ENCODE results near the gene HECTD3. TPM values are rescaled to one million over a fixed set of nuclear protein-coding genes. Genes with fewer than 3 reads are reported as not detected.

Gene HECTD3
- total and polyA plus RNA-seq, 2 donors (not counting 1 experiment from before 2014, with no cell fraction given): 20.3 to 33.7 TPM

Other genes starting within 250 kb of the HECTD3 start
- 1,373 and 1,913 TPM in 2 replicates for gene RPS8, start 235.8 kb downstream of the HECTD3 start, total RNA-seq
- gene RPS8, start 235.8 kb downstream of the HECTD3 start, polyA plus RNA-seq: 1,895 and 2,098 TPM in 2 replicates
- gene BEST4, start 223.2 kb downstream of the HECTD3 start, total RNA-seq: under 0.01 and 0.17 TPM in 2 replicates
- gene BEST4, start 223.2 kb downstream of the HECTD3 start, polyA plus RNA-seq: 0.10 and 0.11 TPM in 2 replicates
- 20.8 and 30.6 TPM in 2 replicates for gene PLK3, start 210.9 kb downstream of the HECTD3 start, total RNA-seq
- 12.2 and 22.6 TPM in 2 replicates for gene PLK3, start 210.9 kb downstream of the HECTD3 start, polyA plus RNA-seq
- gene DYNLT4, start 204.0 kb downstream of the HECTD3 start, total RNA-seq: 0.51 and 0.66 TPM in 2 replicates
- gene DYNLT4, start 204.0 kb downstream of the HECTD3 start, polyA plus RNA-seq: not detected in 2 replicates
- 3.9 and 5.0 TPM in 2 replicates for gene BTBD19, start 202.8 kb downstream of the HECTD3 start, total RNA-seq
- gene BTBD19, start 202.8 kb downstream of the HECTD3 start, polyA plus RNA-seq: 5.6 and 8.7 TPM in 2 replicates
- 0.50 TPM in 1 of 2 replicates, not detected in the other for gene PTCH2, start 168.1 kb downstream of the HECTD3 start, total RNA-seq
- gene PTCH2, start 168.1 kb downstream of the HECTD3 start, polyA plus RNA-seq: 0.15 and 0.23 TPM in 2 replicates
- 35.7 and 49.5 TPM in 2 replicates for gene EIF2B3, start 24.7 kb downstream of the HECTD3 start, total RNA-seq
- gene EIF2B3, start 24.7 kb downstream of the HECTD3 start, polyA plus RNA-seq: 47.2 and 59.0 TPM in 2 replicates
- gene UROD, start 930 bp upstream of the HECTD3 start, total RNA-seq: 158 and 162 TPM in 2 replicates
- 129 and 156 TPM in 2 replicates for gene UROD, start 930 bp upstream of the HECTD3 start, polyA plus RNA-seq
- 0.77 and 0.99 TPM in 2 replicates for gene ZSWIM5, start 195.3 kb upstream of the HECTD3 start, total RNA-seq
- gene ZSWIM5, start 195.3 kb upstream of the HECTD3 start, polyA plus RNA-seq: 0.73 and 0.78 TPM in 2 replicates

All from fibroblast of lung (primary cell).